B cell (primary cell): ENCODE results near the gene AMZ2. TPM values are rescaled to one million over a fixed set of nuclear protein-coding genes. Genes with fewer than 3 reads are reported as not detected.
"Not testable (repeated sequence)": the region's sequence is repeated elsewhere in the genome, so short reads cannot be mapped to it uniquely, and the experiment has no call there.

Source experiments
- ATAC-seq: fragments of 200-7000 bp; cut with Tn5 transposase; one replicate; pipeline ENCODE4 v1.10.0; 2021; ENCODE audit warnings: low read depth, mild to moderate bottlenecking, moderate number of reproducible peaks, moderate library complexity
- CTCF ChIA-PET: fragments of 350-600 bp; sonication (Branson Sonifier 250); formaldehyde crosslinking; loops from one replicate; lab custom pipeline; 2021; ENCODE audit warnings: antibody characterized with exemption, inconsistent platforms; lab: Charles Lee
- POLR2A ChIA-PET: fragments of 350-600 bp; sonication (Branson Sonifier 250); formaldehyde crosslinking; loops from one replicate; lab custom pipeline; 2021; ENCODE audit warnings: antibody characterized with exemption; lab: Charles Lee
- DNase-seq: peaks from one replicate; pipeline ENCODE4 v3.0.0; 2013
- H2AFZ ChIP-seq: 2 replicates; pipeline ENCODE4 v1.6.1; 2012; ENCODE audit warnings: mild to moderate bottlenecking, low read depth, low read length; ENCODE audit not compliant: insufficient read depth, poor library complexity, severe bottlenecking
- H3K27ac ChIP-seq, 2 donors: 1 replicate in 1 of 2; 2 replicates in 1 of 2; pipeline ENCODE4 v1.5.1; 2012 to 2013; ENCODE audit warnings: low read length in 2 of 2, mild to moderate bottlenecking in 2 of 2, moderate library complexity in 1 of 2
- H3K27me3 ChIP-seq, 4 experiments: fragments of 200-600 bp in 1 of 4; sonication (generic) in 1 of 4; replicated peaks in 1 of 4; 1 replicate in 2 of 4; 2 replicates in 2 of 4; pipeline versions ENCODE4 v1.6.1 to v1.7.0; 2013 to 2016; ENCODE audit warnings: low read length in 3 of 4, mild to moderate bottlenecking in 2 of 4, mixed read lengths in 1 of 4, moderate library complexity in 1 of 4; ENCODE audit not compliant: insufficient read depth in 4 of 4, control insufficient read depth in 3 of 4; ENCODE audit errors: control extremely low read depth in 1 of 4
- H3K36me3 ChIP-seq, 2 experiments: replicated peaks in 1 of 2; 1 replicate in 1 of 2; 2 replicates in 1 of 2; pipeline versions ENCODE4 v1.6.1 to v1.7.1; 2013; ENCODE audit warnings: low read length in 1 of 2; ENCODE audit not compliant: insufficient read depth in 2 of 2, control insufficient read depth in 1 of 2; ENCODE audit errors: control extremely low read depth in 1 of 2, extremely low read depth in 1 of 2
- H3K4me1 ChIP-seq, 2 donors: fragments of 200-600 bp in 1 of 2; sonication (generic) in 1 of 2; 1 replicate in 1 of 2; 2 replicates in 1 of 2; pipeline versions ENCODE4 v1.5.1 to v1.6.1; 2013 to 2017; ENCODE audit warnings: low read length in 2 of 2; ENCODE audit not compliant: control insufficient read depth in 2 of 2, insufficient read depth in 2 of 2
- H3K4me2 ChIP-seq: replicated peaks from 2 replicates; pipeline ENCODE3; 2012; ENCODE audit warnings: mild to moderate bottlenecking, low read depth, low read length; ENCODE audit not compliant: poor library complexity, severe bottlenecking
- H3K4me3 ChIP-seq, 5 experiments: fragments of 200-600 bp in 1 of 5; sonication (generic) in 1 of 5; 1 replicate in 3 of 5; 2 replicates in 2 of 5; pipeline versions ENCODE4 v1.5.1 to v1.7.0; 2011 to 2016; ENCODE audit warnings: low read length in 4 of 5, mild to moderate bottlenecking in 4 of 5, low read depth in 2 of 5, control low read depth in 1 of 5, moderate library complexity in 1 of 5; ENCODE audit not compliant: insufficient read depth in 1 of 5; ENCODE audit errors: control extremely low read depth in 1 of 5, extremely low read depth in 1 of 5
- H3K79me2 ChIP-seq: fragments of 200-600 bp; sonication (generic); one replicate; pipeline ENCODE4 v1.6.0; 2016; ENCODE audit warnings: low read length; ENCODE audit not compliant: control insufficient read depth, insufficient read depth
- H3K9ac ChIP-seq: fragments of 200-600 bp; sonication (generic); 2 replicates; pipeline ENCODE4 v1.6.1; 2017; ENCODE audit warnings: mild to moderate bottlenecking, low read length, moderate library complexity
- H3K9me3 ChIP-seq, 3 donors: one replicate each; pipeline versions ENCODE4 v1.6.1 to v1.7.1; 2013; ENCODE audit warnings: low read length in 2 of 3; ENCODE audit not compliant: control insufficient read depth in 2 of 3, insufficient read depth in 1 of 3; ENCODE audit errors: control extremely low read depth in 1 of 3
- H4K20me1 ChIP-seq: 2 replicates; pipeline ENCODE4 v1.6.0; 2012; ENCODE audit warnings: mild to moderate bottlenecking, low read length; ENCODE audit not compliant: insufficient read depth, control insufficient read depth, poor library complexity, severe bottlenecking
- H3K27ac Mint-ChIP-seq: one replicate; pipeline ENCODE4 v1.8.0; 2021; ENCODE audit warnings: mixed read lengths
- H3K27me3 Mint-ChIP-seq: one replicate; pipeline ENCODE4 v1.8.0; 2021; ENCODE audit warnings: mixed read lengths
- H3K4me1 Mint-ChIP-seq: one replicate; pipeline ENCODE4 v1.8.0; 2021; ENCODE audit warnings: mixed read lengths
- H3K4me3 Mint-ChIP-seq: one replicate; pipeline ENCODE4 v1.8.0; 2021; ENCODE audit warnings: mixed read lengths
- H3K9me3 Mint-ChIP-seq: one replicate; pipeline ENCODE4 v1.8.0; 2022; ENCODE audit warnings: mixed read lengths; ENCODE audit not compliant: insufficient read depth
- EZH2 ChIP-seq: IDR thresholded peaks from 2 replicates; pipeline ENCODE4 v1.6.1; 2012; ENCODE audit warnings: borderline replicate concordance, low read depth, mild to moderate bottlenecking, moderate library complexity, low read length; ENCODE audit not compliant: insufficient read depth, poor library complexity, severe bottlenecking
- WGBS: methylation state at CpG from one replicate; pipeline ENCODE4 v1.1.5; 2013; ENCODE audit warnings: missing lambda C conversion rate; ENCODE audit not compliant: insufficient coverage; 5-methylcytosine and 5-hydroxymethylcytosine counted together
- intact Hi-C: fragments of 100-400 bp; cut with micrococcal nuclease; formaldehyde crosslinking; loops from one replicate; pipeline ENCODE4 v1.10.0; 2022
- polyA plus RNA-seq: library from polyadenylated mRNA; depleted of rRNA; stranded (reverse); fragments of >200 nt; gene quantifications from 2 replicates; pipeline ENCODE4 v1.2.3, GENCODE V29; 2012
- total RNA-seq, 2 donors: library from RNA; stranded (reverse); fragments of 120-200 nt in 1 of 2; gene quantifications; 1 replicate in 1 of 2; 2 replicates in 1 of 2; pipeline versions ENCODE4 v1.2.3 to v1.2.4, GENCODE V29; 2013 to 2022
- TF ChIP-seq, protein P1 (sequence below): fragments of 200-600 bp; IDR thresholded peaks from one replicate; pipeline ENCODE4 v1.8.0; 2022; ENCODE audit warnings: antibody characterized with exemption, mild to moderate bottlenecking

AMZ2 gene
- total and polyA plus RNA-seq, 2 donors (not counting 1 experiment from before 2014, with no cell fraction given) = 64.1 to 70.7 TPM

DNA sequence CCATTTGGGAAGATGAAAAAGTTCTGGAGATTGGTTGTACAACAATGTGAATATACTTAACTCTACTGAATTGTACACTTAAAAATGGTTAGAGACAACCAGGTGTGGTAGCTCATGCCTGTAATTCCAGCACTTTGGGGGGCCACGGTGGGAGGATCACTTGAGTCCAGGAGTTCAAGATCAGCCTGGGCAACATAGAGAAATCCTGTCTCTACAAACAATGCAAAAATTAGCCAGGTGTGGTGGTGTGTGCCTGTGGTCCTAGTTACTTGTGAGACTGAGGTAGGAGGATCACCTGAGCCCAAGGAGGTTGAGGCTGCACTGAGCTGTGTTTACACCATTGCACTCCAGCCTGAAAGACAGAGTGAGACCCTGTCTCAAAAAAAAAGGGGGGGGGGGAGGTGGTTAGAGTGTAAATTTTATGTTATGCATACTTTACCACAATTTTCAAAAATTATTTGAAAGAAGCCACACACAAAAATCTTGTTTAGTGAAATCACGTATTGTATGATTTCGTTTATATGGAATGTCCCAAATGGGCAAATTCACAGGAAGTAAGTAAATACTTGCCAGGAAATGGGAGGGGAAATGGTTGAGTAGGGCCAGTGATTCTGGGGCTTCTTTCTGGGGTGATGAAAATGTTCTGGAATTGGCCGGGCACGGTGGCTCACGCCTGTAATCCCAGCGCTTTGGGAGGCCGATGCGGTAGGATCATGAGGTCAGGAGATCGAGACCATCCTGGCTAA is 37.1 kb upstream of the AMZ2 start:
- no peak overlapping the region for H3K4me2 ChIP-seq
- no peak overlapping the region for H3K9ac ChIP-seq
- H3K36me3 ChIP-seq = peaks cover 4 to 24% of the 10 kb centered on the region in 2 experiments
- no peaks in the 10 kb centered on the region for H3K27me3 ChIP-seq
- intact Hi-C loops = no loop called here
- no peak overlapping the region for H2AFZ ChIP-seq
- no peaks in the 10 kb centered on the region for H4K20me1 ChIP-seq
- Mint-ChIP-seq H3K27ac (peak overlapping the region; percentile 73), H3K27me3 (no peaks in the 10 kb centered on the region), H3K4me3 (peak overlapping the region; percentile 2), H3K9me3 (no peaks in the 10 kb centered on the region), H3K4me1 (peaks cover 60% of the 10 kb centered on the region)
- TF ChIP-seq, protein P1, sequence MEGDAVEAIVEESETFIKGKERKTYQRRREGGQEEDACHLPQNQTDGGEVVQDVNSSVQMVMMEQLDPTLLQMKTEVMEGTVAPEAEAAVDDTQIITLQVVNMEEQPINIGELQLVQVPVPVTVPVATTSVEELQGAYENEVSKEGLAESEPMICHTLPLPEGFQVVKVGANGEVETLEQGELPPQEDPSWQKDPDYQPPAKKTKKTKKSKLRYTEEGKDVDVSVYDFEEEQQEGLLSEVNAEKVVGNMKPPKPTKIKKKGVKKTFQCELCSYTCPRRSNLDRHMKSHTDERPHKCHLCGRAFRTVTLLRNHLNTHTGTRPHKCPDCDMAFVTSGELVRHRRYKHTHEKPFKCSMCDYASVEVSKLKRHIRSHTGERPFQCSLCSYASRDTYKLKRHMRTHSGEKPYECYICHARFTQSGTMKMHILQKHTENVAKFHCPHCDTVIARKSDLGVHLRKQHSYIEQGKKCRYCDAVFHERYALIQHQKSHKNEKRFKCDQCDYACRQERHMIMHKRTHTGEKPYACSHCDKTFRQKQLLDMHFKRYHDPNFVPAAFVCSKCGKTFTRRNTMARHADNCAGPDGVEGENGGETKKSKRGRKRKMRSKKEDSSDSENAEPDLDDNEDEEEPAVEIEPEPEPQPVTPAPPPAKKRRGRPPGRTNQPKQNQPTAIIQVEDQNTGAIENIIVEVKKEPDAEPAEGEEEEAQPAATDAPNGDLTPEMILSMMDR = no peak
- TF ChIP-seq EZH2 = no peak
- POLR2A ChIA-PET = no interaction called here
- H3K9me3 ChIP-seq = peaks cover 0 to 7% (median 0%) of the 10 kb centered on the region in 3 donors
- CTCF ChIA-PET = interaction anchor here (0.6 to 1.5 kb wide), 2 partner anchors 39 to 171 kb away, joined by 3 to 4 read pairs; no protein-coding TSS in a partner anchor
- DNase-seq = no peak
- 100% methylated on average over 7 of the region's 10 CpGs for WGBS
- no peak overlapping the region for H3K27ac ChIP-seq
- H3K4me1 ChIP-seq = peaks cover 37 to 44% of the 10 kb centered on the region in 2 donors
- no peak for ATAC-seq
- H3K79me2 ChIP-seq = peaks cover 63% of the 10 kb centered on the region
- no peak overlapping the region for H3K4me3 ChIP-seq

DNA sequence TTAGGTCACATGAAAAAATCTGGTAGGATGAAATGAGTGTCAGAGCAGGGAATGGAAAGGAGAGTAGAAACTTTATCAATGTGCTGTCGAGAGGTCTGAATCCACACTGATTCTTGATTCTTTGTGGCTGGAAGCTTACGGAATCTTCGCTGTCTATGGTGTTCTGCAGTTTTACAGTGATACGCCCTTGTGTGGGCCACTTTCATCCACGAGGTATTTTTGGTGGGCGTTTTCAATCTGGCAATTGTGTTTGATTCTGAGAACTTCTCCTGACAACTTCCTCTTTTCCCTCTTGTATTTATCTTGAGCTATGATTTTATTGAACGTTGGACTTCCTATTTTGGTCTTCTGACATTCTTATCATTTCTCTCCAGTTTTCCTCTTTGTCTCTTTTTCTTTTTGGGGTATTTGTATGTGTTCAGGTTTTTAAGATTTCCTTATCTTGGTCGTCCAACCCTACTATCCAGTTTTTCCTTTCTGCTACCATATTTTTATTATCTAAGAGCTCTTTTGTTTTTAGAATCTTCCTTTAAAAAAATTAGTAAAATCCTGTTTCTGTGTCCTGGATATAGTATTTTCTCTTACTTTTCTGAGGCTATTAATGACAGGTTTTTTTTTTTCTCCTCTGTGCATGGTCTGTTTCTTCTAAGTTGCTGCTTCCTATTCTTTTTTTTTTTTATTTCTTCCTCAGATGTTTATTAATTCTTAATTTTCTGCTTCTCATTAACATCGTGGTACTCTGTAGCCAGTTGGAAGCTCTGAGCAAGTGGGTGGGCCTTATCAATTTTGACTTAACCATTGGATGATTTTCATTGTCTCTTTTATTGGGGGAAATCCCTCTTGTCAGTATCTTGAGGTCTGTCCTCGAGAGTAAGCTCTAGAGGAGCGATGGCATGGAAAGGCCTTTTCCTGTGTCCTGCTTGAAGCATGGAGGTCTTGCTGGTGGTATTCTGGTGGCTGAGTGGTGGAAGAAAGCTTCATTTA is 34.1 kb upstream of the AMZ2 start:
- Histone ChIP-seq H2AFZ (peak overlapping the region; percentile 38), H3K27ac (peak overlapping the region; percentile 57 to 75), H3K4me1 (peaks cover 25 to 30% of the 10 kb centered on the region in 2 donors), H3K4me2 (peak overlapping the region; percentile 55), H3K36me3 (peaks cover 6 to 36% of the 10 kb centered on the region in 2 experiments), H3K9ac (peak overlapping the region; percentile 43), H3K79me2 (peaks cover 42% of the 10 kb centered on the region), H3K4me3 (peak overlapping the region in 2 of 5 experiments; percentile 15 to 45)
- H3K9me3 Mint-ChIP-seq, H3K9me3 ChIP-seq, H3K27me3 Mint-ChIP-seq, intact Hi-C loops, H3K27me3 ChIP-seq, H4K20me1 ChIP-seq: not testable (repeated sequence)
- POLR2A ChIA-PET = interaction anchor here (0.6 to 2.2 kb wide), 5 partner anchors 11 to 274 kb away, joined by 3 to 9 read pairs (median 3); no protein-coding TSS in a partner anchor
- peak; percentile 74 for ATAC-seq
- whole genome bisulfite sequencing = 0% methylated on average over 1 of the region's 11 CpGs
- Mint-ChIP-seq H3K4me1 (peaks cover 56% of the 10 kb centered on the region), H3K27ac (peak overlapping the region; percentile 85), H3K4me3 (peak overlapping the region; percentile 81)
- DNase-seq = peak; percentile 75
- CTCF ChIA-PET = interaction anchor here (0.6 to 1.7 kb wide), 11 partner anchors 7 to 252 kb away, joined by 3 to 7 read pairs (median 3); no protein-coding TSS in a partner anchor

DNA sequence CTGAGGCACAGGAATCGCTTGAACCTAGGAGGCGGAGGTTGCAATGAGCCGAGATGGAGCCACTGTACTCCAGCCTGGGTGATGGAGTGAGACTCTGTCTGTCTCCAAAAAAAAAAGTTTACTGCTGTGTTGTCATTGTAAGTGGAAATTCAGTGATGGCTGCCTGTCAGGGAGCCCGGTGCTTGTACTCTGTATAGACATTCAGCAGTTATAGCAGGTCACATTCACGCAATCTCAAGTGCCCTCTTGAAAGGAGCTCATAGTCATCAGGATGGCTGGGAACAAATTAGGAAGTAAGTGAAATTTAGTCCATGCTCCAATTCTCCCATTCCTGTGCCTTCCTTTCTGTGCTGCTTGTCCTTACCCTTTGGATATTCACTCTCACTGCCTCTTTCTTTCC is 32.4 kb upstream of the AMZ2 start:
- intact Hi-C loops, H4K20me1 ChIP-seq, H3K27me3 ChIP-seq, H3K9me3 Mint-ChIP-seq, H3K4me3 ChIP-seq, ATAC-seq, H3K9ac ChIP-seq, H3K9me3 ChIP-seq, H3K27me3 Mint-ChIP-seq, H3K4me3 Mint-ChIP-seq, DNase-seq, H2AFZ ChIP-seq, H3K4me2 ChIP-seq, H3K27ac ChIP-seq, H3K27ac Mint-ChIP-seq: not testable (repeated sequence)
- WGBS = no CpG with 5 or more reads among the region's 5 CpGs
- H3K4me1 ChIP-seq = peaks cover 25 to 29% of the 10 kb centered on the region in 2 donors
- ChIA-PET POLR2A (interaction anchor here (2.2 kb wide), 1 partner anchor 9 kb away, joined by 9 read pairs; no protein-coding TSS in a partner anchor), CTCF (interaction anchor here (1.0 kb wide), 1 partner anchor 43 kb away, joined by 4 read pairs; no protein-coding TSS in a partner anchor)
- H3K4me1 Mint-ChIP-seq = peaks cover 59% of the 10 kb centered on the region
- peaks cover 36% of the 10 kb centered on the region for H3K79me2 ChIP-seq
- H3K36me3 ChIP-seq = peaks cover 3 to 35% of the 10 kb centered on the region in 2 experiments
